Spleen (tissue), 11 donors: ENCODE results near the gene CAMP. TPM values are rescaled to one million over a fixed set of nuclear protein-coding genes. Genes with fewer than 3 reads are reported as not detected.

Source experiments
- DNase-seq: peaks from one replicate; pipeline ENCODE4 v3.0.0-alpha.2; 2020
- H3K27ac ChIP-seq, 8 donors: fragments of 200-600 bp; sonication (generic) in 7 of 8; 1 replicate in 4 of 8; 2 replicates in 4 of 8; pipeline versions ENCODE4 v1.5.0 to v1.8.0; 2016 to 2021; ENCODE audit warnings: inconsistent platforms in 4 of 8, mild to moderate bottlenecking in 4 of 8, moderate library complexity in 1 of 8
- H3K27me3 ChIP-seq, 7 donors: fragments of 200-600 bp; sonication (generic) in 6 of 7; replicated peaks in 1 of 7; 1 replicate in 4 of 7; 2 replicates in 3 of 7; pipeline versions ENCODE4 v1.5.0 to v1.8.0; 2016 to 2021; ENCODE audit warnings: inconsistent platforms in 3 of 7, mild to moderate bottlenecking in 1 of 7
- H3K36me3 ChIP-seq, 6 donors: fragments of 200-600 bp; sonication (generic) in 5 of 6; 1 replicate in 4 of 6; 2 replicates in 2 of 6; pipeline versions ENCODE4 v1.5.0 to v1.8.0; 2016 to 2021; ENCODE audit warnings: inconsistent platforms in 2 of 6
- H3K4me1 ChIP-seq, 6 donors: fragments of 200-600 bp; sonication (generic) in 5 of 6; 1 replicate in 3 of 6; 2 replicates in 3 of 6; pipeline versions ENCODE4 v1.5.0 to v1.8.0; 2016 to 2021; ENCODE audit warnings: inconsistent platforms in 3 of 6
- H3K4me3 ChIP-seq, 8 donors: fragments of 200-600 bp; sonication (generic) in 7 of 8; 1 replicate in 4 of 8; 2 replicates in 4 of 8; pipeline versions ENCODE4 v1.5.0 to v1.8.0; 2016 to 2021; ENCODE audit warnings: inconsistent platforms in 4 of 8, mild to moderate bottlenecking in 4 of 8, moderate library complexity in 2 of 8
- H3K9me3 ChIP-seq, 8 donors: fragments of 200-600 bp; sonication (generic) in 7 of 8; 1 replicate in 4 of 8; 2 replicates in 4 of 8; pipeline versions ENCODE4 v1.5.0 to v1.8.0; 2016 to 2021; ENCODE audit warnings: inconsistent platforms in 4 of 8
- POLR2A ChIP-seq, 3 donors: fragments of 450-650 bp; IDR thresholded peaks; one replicate each; pipeline ENCODE4 v1.5.1; 2017; ENCODE audit warnings: antibody characterized with exemption in 3 of 3, mild to moderate bottlenecking in 1 of 3
- POLR2AphosphoS5 ChIP-seq, 3 donors: sonication (generic); formaldehyde crosslinking; IDR thresholded peaks; one replicate each; pipeline ENCODE4 v1.5.1; 2017; ENCODE audit warnings: antibody characterized with exemption in 3 of 3
- WGBS, 5 donors: extraction: QIAGEN DNeasy Blood & Tissue Kit in 3 of 5; methylation state at CpG; one replicate each; pipeline versions ENCODE4 v1.1.5 to v1.1.7; 2013 to 2018; 5-methylcytosine and 5-hydroxymethylcytosine counted together
- intact Hi-C: fragments of 100-400 bp; cut with DNase I; formaldehyde crosslinking; loops from one replicate; pipeline ENCODE4 v1.15.0; 2023; ENCODE audit warnings: low total_unique reads
- polyA plus RNA-seq, 3 donors: library from polyadenylated mRNA; stranded (reverse); fragments of 200-250 nt; gene quantifications; one replicate each; pipeline ENCODE4 v1.2.1, GENCODE V29; 2013
- total RNA-seq, 7 donors: library from RNA; depleted of rRNA in 3 of 7; stranded (reverse); fragments of >200 nt in 3 of 7; fragmentation: NEBNext Ultra II Directional in 4 of 7; extraction: Animal tissue kit (Norgen Biotek cat#: 25700) in 4 of 7; gene quantifications; one replicate each; pipeline versions ENCODE4 v1.1.0 to v1.2.1, GENCODE V29; 2016 to 2021
- TF ChIP-seq, protein P1 (sequence below), 11 experiments: fragments of 200-600 bp in 7 of 11; fragments of 450-650 bp in 4 of 11; sonication (generic) in 4 of 11; IDR thresholded peaks in 8 of 11; conservative IDR thresholded peaks in 3 of 11; 1 replicate in 7 of 11; 2 replicates in 4 of 11; pipeline versions ENCODE4 v1.4.0 to v1.8.0; 2016 to 2021; ENCODE audit warnings: antibody characterized with exemption in 11 of 11, inconsistent platforms in 4 of 11, mild to moderate bottlenecking in 1 of 11
- donor health status: healthy with polysubstance abuse.
- donor health status: DM: no; HTN: no; CAD: no; lungs with moderate emphysema.
- donor health status: DM: no; HTN: no; CAD: no.
- donor health status: Bipolar disorder and iron deficiency.
- donor health status: healthy.
- donor health status: DM: no; HTN: no; CAD: no.
- donor health status: DM: yes; HTN: yes; CAD: no.

The CAMP gene
- total and polyA plus RNA-seq, 10 donors: 1.5 to 98.9 (median 15.7) TPM

DNA sequence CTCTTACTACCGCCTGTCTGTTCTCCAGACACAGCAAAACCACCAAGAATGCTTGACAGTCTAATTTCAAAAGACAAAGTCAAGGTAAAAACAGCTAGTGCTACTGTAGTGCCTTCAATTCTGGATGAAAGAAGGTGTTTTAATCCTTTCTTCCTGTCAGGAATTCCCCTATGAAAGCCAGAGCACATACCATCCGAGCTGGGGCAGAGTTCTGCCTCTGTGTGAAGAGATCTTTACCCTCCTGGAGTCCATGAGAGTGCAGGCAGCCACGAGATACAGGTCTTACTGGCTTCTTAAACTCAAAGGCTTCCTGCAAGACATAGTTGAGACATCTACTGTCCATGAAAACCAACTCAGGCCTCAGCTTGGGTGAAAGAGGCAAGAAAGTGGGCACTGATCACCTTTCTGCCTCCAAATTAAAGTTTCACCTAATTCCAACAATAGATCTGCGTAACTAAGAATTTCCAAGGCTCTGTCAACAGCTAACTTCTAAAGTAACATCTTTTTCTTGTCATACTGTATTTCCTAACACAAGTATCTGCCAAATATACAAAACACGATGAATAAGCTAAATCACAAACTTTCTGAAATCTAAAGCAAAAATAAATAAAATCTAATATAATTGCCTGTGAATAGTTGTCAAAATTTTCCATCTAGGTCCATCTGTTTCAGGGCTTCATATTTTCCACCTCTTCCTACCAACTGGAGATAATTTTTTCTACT lies 42.6 kb upstream of the CAMP start:
- TF ChIP-seq POLR2A (IDR thresholded peaks at IDR 0.05): no peak
- TF ChIP-seq, protein P1, sequence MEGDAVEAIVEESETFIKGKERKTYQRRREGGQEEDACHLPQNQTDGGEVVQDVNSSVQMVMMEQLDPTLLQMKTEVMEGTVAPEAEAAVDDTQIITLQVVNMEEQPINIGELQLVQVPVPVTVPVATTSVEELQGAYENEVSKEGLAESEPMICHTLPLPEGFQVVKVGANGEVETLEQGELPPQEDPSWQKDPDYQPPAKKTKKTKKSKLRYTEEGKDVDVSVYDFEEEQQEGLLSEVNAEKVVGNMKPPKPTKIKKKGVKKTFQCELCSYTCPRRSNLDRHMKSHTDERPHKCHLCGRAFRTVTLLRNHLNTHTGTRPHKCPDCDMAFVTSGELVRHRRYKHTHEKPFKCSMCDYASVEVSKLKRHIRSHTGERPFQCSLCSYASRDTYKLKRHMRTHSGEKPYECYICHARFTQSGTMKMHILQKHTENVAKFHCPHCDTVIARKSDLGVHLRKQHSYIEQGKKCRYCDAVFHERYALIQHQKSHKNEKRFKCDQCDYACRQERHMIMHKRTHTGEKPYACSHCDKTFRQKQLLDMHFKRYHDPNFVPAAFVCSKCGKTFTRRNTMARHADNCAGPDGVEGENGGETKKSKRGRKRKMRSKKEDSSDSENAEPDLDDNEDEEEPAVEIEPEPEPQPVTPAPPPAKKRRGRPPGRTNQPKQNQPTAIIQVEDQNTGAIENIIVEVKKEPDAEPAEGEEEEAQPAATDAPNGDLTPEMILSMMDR (IDR thresholded peaks at IDR 0.05 in 8 of 11, conservative IDR thresholded peaks at IDR 0.05 in 3 of 11): no peak
- TF ChIP-seq POLR2AphosphoS5 (IDR thresholded peaks at IDR 0.05): no peak
- H3K27ac ChIP-seq: no peak overlapping the region
- H3K4me3 ChIP-seq: no peak overlapping the region
- intact Hi-C loops: no loop called here
- 85 to 89% (median 88%) methylated on average over 5 of the region's 5 CpGs for WGBS, 5 donors
- peaks cover 0 to 90% (median 7%) of the 10 kb centered on the region in 6 donors for H3K36me3 ChIP-seq
- DNase-seq: no peak
- H3K27me3 ChIP-seq: no peaks in the 10 kb centered on the region
- H3K4me1 ChIP-seq: peaks cover 0 to 14% (median 1%) of the 10 kb centered on the region in 6 donors
- no peaks in the 10 kb centered on the region for H3K9me3 ChIP-seq

DNA sequence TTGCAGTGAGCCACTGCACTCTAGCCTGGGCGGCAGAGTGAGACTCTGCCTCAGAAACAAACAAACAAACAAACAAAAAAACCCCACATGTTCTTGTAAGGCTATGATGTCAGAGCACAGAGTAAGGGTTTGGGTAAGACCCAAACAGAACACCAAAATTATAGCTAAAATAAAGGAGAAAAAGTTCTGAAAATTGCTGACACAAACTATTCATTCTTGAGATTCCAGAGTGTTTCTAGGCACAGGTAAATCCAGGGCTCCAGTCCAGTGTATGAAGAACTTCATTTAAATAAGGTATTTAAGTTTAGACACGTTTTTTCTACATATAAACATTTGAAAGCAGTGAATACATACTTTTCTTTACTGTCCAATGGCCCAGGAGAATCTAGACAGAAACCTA lies 39.0 kb upstream of the CAMP start:
- intact Hi-C loops: no loop called here
- Histone ChIP-seq H3K27me3 (peaks cover 0 to 12% (median 0%) of the 10 kb centered on the region in 7 donors), H3K9me3 (no peaks in the 10 kb centered on the region), H3K36me3 (peaks cover 0 to 59% (median 0%) of the 10 kb centered on the region in 6 donors), H3K4me3 (no peak overlapping the region), H3K4me1 (peaks cover 9 to 42% (median 23%) of the 10 kb centered on the region in 6 donors), H3K27ac (no peak overlapping the region)
- DNase-seq: no peak
- WGBS, 5 donors: 85 to 93% (median 91%) methylated on average over 2 of the region's 2 CpGs
- TF ChIP-seq, protein P1 (IDR thresholded peaks at IDR 0.05 in 8 of 11, conservative IDR thresholded peaks at IDR 0.05 in 3 of 11): no peak
- TF ChIP-seq POLR2A (IDR thresholded peaks at IDR 0.05): no peak
- no peak for TF ChIP-seq POLR2AphosphoS5 (IDR thresholded peaks at IDR 0.05)

DNA sequence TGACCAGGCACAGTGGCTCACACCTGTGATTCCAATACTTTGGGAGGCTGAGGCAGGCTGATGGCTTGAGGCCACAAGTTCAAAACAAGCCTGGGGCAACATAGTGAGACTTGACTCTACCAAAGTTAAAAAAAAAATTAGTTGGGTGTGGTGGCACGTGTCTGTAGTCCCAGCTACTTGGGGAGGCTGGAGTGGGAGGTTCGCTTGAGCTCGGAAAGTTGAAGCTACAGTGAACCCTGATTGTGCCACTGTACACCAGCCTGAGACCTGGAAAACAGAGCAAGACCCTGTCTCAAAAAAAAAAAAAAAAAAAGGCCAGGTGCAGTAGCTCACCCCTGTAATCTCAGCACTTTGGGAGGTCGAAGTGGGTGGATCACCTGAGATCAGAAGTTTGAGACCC lies 38.2 kb upstream of the CAMP start:
- Histone ChIP-seq H3K4me3 (no peak overlapping the region), H3K27me3 (peaks cover 0 to 12% (median 0%) of the 10 kb centered on the region in 7 donors), H3K4me1 (peaks cover 9 to 42% (median 23%) of the 10 kb centered on the region in 6 donors), H3K27ac (no peak overlapping the region), H3K36me3 (peaks cover 0 to 51% (median 0%) of the 10 kb centered on the region in 6 donors), H3K9me3 (no peaks in the 10 kb centered on the region)
- DNase-seq: no peak
- TF ChIP-seq, protein P1 (IDR thresholded peaks at IDR 0.05 in 8 of 11, conservative IDR thresholded peaks at IDR 0.05 in 3 of 11): no peak
- TF ChIP-seq POLR2AphosphoS5 (IDR thresholded peaks at IDR 0.05) (no peak), POLR2A (IDR thresholded peaks at IDR 0.05) (no peak)
- intact Hi-C loops: no loop called here
- 90 to 95% (median 95%) methylated on average over 4 of the region's 4 CpGs for WGBS, 5 donors

DNA sequence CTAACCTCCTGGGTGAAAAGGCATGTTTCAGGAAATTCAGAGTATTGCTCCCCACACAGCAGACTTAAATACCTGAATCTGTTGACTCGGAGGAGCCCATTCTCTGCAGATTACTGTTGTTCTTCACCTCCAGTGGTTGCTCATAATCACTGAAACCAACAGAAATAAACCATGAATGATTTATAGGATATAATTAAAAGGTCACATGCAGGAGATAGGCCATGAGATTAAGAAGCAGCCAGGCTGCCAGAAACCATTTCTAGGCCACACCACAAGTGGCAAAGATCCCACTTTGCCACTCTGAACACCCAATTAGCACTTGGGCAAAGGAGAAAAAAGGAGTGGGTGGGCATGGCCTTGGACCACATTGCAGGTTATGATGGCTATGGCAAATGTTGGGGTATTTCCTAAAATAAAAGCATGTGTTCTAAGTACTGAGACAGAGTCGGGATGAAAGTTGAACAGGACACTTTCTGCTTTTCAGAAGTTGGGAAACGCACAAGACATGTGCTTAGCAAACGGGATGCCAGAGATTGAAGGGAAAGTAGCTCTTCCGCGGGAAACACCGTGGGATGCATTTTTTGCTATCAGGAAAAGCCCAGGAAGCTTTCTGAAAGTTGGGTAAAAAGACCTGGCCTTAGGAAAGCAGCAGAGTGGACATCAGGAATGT lies 36.5 kb upstream of the CAMP start:
- H3K4me3 ChIP-seq: peak overlapping the region; percentile 82 to 99 (median 96)
- peaks cover 9 to 40% (median 23%) of the 10 kb centered on the region in 6 donors for H3K4me1 ChIP-seq
- no peak for TF ChIP-seq POLR2AphosphoS5 (IDR thresholded peaks at IDR 0.05)
- no peak for TF ChIP-seq POLR2A (IDR thresholded peaks at IDR 0.05)
- TF ChIP-seq, protein P1 (IDR thresholded peaks at IDR 0.05 in 8 of 11, conservative IDR thresholded peaks at IDR 0.05 in 3 of 11): no peak
- H3K27me3 ChIP-seq: peaks cover 0 to 12% (median 0%) of the 10 kb centered on the region in 7 donors
- WGBS, 5 donors: 27 to 49% (median 38%) methylated on average over 7 of the region's 7 CpGs
- peaks cover 0 to 34% (median 0%) of the 10 kb centered on the region in 6 donors for H3K36me3 ChIP-seq
- no peaks in the 10 kb centered on the region for H3K9me3 ChIP-seq
- peak overlapping the region in 6 of 8 donors; percentile 52 to 84 (median 77) for H3K27ac ChIP-seq
- no peak for DNase-seq
- intact Hi-C loops: no loop called here
